Measurements from ENCODE around the gene SEC24C.

SEC24C gene

GRCh38 chr10:73814276-73814895 lies 70.2 kb downstream of the SEC24C start:
- DNase-seq, result no peak

GRCh38 chr10:73814896-73815718 lies 70.9 kb downstream of the SEC24C start:
- no peak for DNase-seq

GRCh38 chr10:73815719-73816030 lies 71.5 kb downstream of the SEC24C start:
- no peak for DNase-seq

- DNase-seq, result no peak
Observed at GRCh38 chr10:73816917-73817729, 73.0 kb downstream of the SEC24C start.

GRCh38 chr10:73817826-73818225 lies 73.7 kb downstream of the SEC24C start:
- no peak for DNase-seq

- DNase-seq, result no peak
Observed at GRCh38 chr10:73818402-73818801, 74.2 kb downstream of the SEC24C start.

GRCh38 chr10:73819081-73819480 lies 74.9 kb downstream of the SEC24C start:
- DNase-seq, result no peak

GRCh38 chr10:73819513-73820093 lies 75.4 kb downstream of the SEC24C start:
- no peak for DNase-seq
